HepG2 (cell line): ENCODE measurements around the gene SULT1B1. TPM values are rescaled to one million over a fixed set of nuclear protein-coding genes. Genes with fewer than 3 reads are reported as not detected.

Experiments used
- AGO1 ChIP-seq: fragments of 200-400 bp; formaldehyde crosslinking; IDR thresholded peaks from 2 replicates; pipeline ENCODE4 v1.6.1; 2017; ENCODE audit warnings: mild to moderate bottlenecking, low read depth, low read length, moderate library complexity; ENCODE audit not compliant: poor library complexity, severe bottlenecking
- AGO2 ChIP-seq: fragments of 200-400 bp; formaldehyde crosslinking; optimal IDR thresholded peaks from 2 replicates; pipeline ENCODE3; 2017; ENCODE audit warnings: mild to moderate bottlenecking, low read depth, low read length, moderate library complexity
- ATF7 ChIP-seq, 2 experiments: fragments of 450-650 bp in 1 of 2; sonication (generic) in 1 of 2; formaldehyde crosslinking in 1 of 2; IDR thresholded peaks; 2 replicates each; pipeline versions ENCODE4 v1.4.0 to v1.6.1; 2016 to 2020; ENCODE audit warnings: antibody characterized with exemption in 1 of 2, mild to moderate bottlenecking in 1 of 2, missing genetic modification reagents in 1 of 2
- BCL6 ChIP-seq: IDR thresholded peaks from 2 replicates; pipeline ENCODE4 v1.6.1; 2016; ENCODE audit warnings: missing genetic modification reagents, missing compliant biosample characterization
- CEBPG ChIP-seq: IDR thresholded peaks from 2 replicates; pipeline ENCODE4 v1.6.1; 2016
- GLMP ChIP-seq: sonication (generic); formaldehyde crosslinking; IDR thresholded peaks from 2 replicates; pipeline ENCODE4 v1.9.0; 2021; ENCODE audit warnings: missing genetic modification reagents, mild to moderate bottlenecking, borderline replicate concordance
- HNF4A ChIP-seq: sonication (generic); formaldehyde crosslinking; IDR thresholded peaks from 2 replicates; pipeline ENCODE4 v1.4.0; 2020; ENCODE audit warnings: missing genetic modification reagents
- HNRNPK ChIP-seq: fragments of 200-400 bp; formaldehyde crosslinking; IDR thresholded peaks from 2 replicates; pipeline ENCODE4 v1.6.1; 2018; ENCODE audit warnings: low read length, low read depth, moderate library complexity, mild to moderate bottlenecking; ENCODE audit not compliant: poor library complexity, severe bottlenecking
- NKX3-1 ChIP-seq: sonication (generic); formaldehyde crosslinking; IDR thresholded peaks from 2 replicates; pipeline ENCODE4 v1.5.0; 2020; ENCODE audit warnings: missing genetic modification reagents
- NR2F2 ChIP-seq: IDR thresholded peaks from 2 replicates; pipeline ENCODE4 v1.6.1; 2012; ENCODE audit warnings: low read depth, inconsistent platforms, borderline replicate concordance
- ONECUT2 ChIP-seq: sonication (generic); formaldehyde crosslinking; IDR thresholded peaks from 2 replicates; pipeline ENCODE4 v1.4.0; 2020; ENCODE audit warnings: missing genetic modification reagents
- RBM39 ChIP-seq: fragments of 200-400 bp; formaldehyde crosslinking; IDR thresholded peaks from one replicate; pipeline ENCODE4 v1.6.1; 2018; ENCODE audit warnings: antibody characterized with exemption, mild to moderate bottlenecking, low read depth, low read length; ENCODE audit not compliant: poor library complexity, severe bottlenecking
- SNAPC5 ChIP-seq: sonication (generic); formaldehyde crosslinking; IDR thresholded peaks from 2 replicates; pipeline ENCODE4 v1.8.1; 2023; ENCODE audit warnings: mild to moderate bottlenecking, missing genetic modification reagents, borderline replicate concordance
- SRSF9 ChIP-seq: fragments of 200-400 bp; formaldehyde crosslinking; IDR thresholded peaks from 2 replicates; pipeline ENCODE4 v1.6.1; 2018; ENCODE audit warnings: borderline replicate concordance, mild to moderate bottlenecking, low read depth, low read length; ENCODE audit not compliant: insufficient read depth, poor library complexity, severe bottlenecking
- STAG1 ChIP-seq: sonication (generic); formaldehyde crosslinking; IDR thresholded peaks from 2 replicates; pipeline ENCODE4 v1.4.0; 2020; ENCODE audit warnings: missing genetic modification reagents
- U2AF1 ChIP-seq: fragments of 200-400 bp; formaldehyde crosslinking; optimal IDR thresholded peaks from 2 replicates; pipeline ENCODE3; 2017; ENCODE audit warnings: mild to moderate bottlenecking, low read depth, low read length
- ZBTB1 ChIP-seq: sonication (generic); formaldehyde crosslinking; IDR thresholded peaks from 2 replicates; pipeline ENCODE4 v1.4.0; 2020; ENCODE audit warnings: missing genetic modification reagents, borderline replicate concordance
- ZFP36L2 ChIP-seq: sonication (generic); formaldehyde crosslinking; IDR thresholded peaks from 2 replicates; pipeline ENCODE4 v1.4.0; 2020; ENCODE audit warnings: missing genetic modification reagents
- ZFP41 ChIP-seq: sonication (generic); formaldehyde crosslinking; IDR thresholded peaks from 2 replicates; pipeline ENCODE4 v1.4.0; 2020; ENCODE audit warnings: mild to moderate bottlenecking, missing genetic modification reagents, borderline replicate concordance
- ZNF234 ChIP-seq: sonication (generic); formaldehyde crosslinking; conservative IDR thresholded peaks from 2 replicates; pipeline ENCODE4 v1.5.1; 2020; ENCODE audit warnings: mild to moderate bottlenecking, missing genetic modification reagents
- ZNF329 ChIP-seq: sonication (generic); formaldehyde crosslinking; IDR thresholded peaks from 2 replicates; pipeline ENCODE4 v1.9.0; 2021; ENCODE audit warnings: low read depth, mild to moderate bottlenecking, missing genetic modification reagents
- ZNF382 ChIP-seq: sonication (generic); formaldehyde crosslinking; IDR thresholded peaks from 2 replicates; pipeline ENCODE4 v1.5.0; 2020; ENCODE audit warnings: missing genetic modification reagents, mild to moderate bottlenecking, borderline replicate concordance
- ZNF567 ChIP-seq: sonication (generic); formaldehyde crosslinking; IDR thresholded peaks from 2 replicates; pipeline ENCODE4 v1.8.1; 2023; ENCODE audit warnings: mild to moderate bottlenecking, missing genetic modification reagents, borderline replicate concordance
- ZNF790 ChIP-seq: sonication (generic); formaldehyde crosslinking; IDR thresholded peaks from 2 replicates; pipeline ENCODE4 v1.8.0; 2022; ENCODE audit warnings: missing genetic modification reagents, mild to moderate bottlenecking, borderline replicate concordance
- polyA plus RNA-seq, 8 experiments: library from polyadenylated mRNA; depleted of rRNA in 3 of 8; stranded (reverse) in 7 of 8; unstranded in 1 of 8; fragments of >200 nt; fragmentation: Illumina TruSeq in 4 of 8; extraction: Trizol in 4 of 8; gene quantifications; 2 replicates each; pipeline versions ENCODE4 v1.2.1 to v1.2.3, GENCODE V29; 2011 to 2016; ENCODE audit warnings: low read depth in 4 of 8, missing spikeins in 1 of 8, mixed read lengths in 1 of 8; ENCODE audit not compliant: insufficient read depth in 1 of 8
- total RNA-seq, 5 experiments: library from RNA; depleted of rRNA; stranded (reverse); fragments of >200 nt; fragmentation: Illumina TruSeq; extraction: Trizol; gene quantifications; 2 replicates each; pipeline ENCODE4 v1.2.3, GENCODE V29; 2016; ENCODE audit warnings: low read depth in 1 of 5
- TF ChIP-seq, protein P1 (sequence below): sonication (generic); formaldehyde crosslinking; IDR thresholded peaks from 2 replicates; pipeline ENCODE4 v1.5.0; 2020; ENCODE audit warnings: missing genetic modification reagents
- TF ChIP-seq, protein P2 (sequence below): IDR thresholded peaks from 2 replicates; pipeline ENCODE4 v1.4.0; 2020; ENCODE audit warnings: mild to moderate bottlenecking, missing genetic modification reagents

Gene SULT1B1
- total and polyA plus RNA-seq, 2 of the 13 experiments (the other 11 are each of a cell fraction or from before 2014, with no cell fraction given), result 0.20 to 0.25 TPM

GRCh38 chr4:69713593-69713992, 46.8 kb downstream of the SULT1B1 start (continued):
- TF ChIP-seq ZFP36L2 (CRISPR knock-in tag) (no peak), ZFP41 (CRISPR knock-in tag) (no peak), ATF7 (IDR thresholded peaks at IDR 0.05) (peak; percentile 57), ATF7 (CRISPR knock-in tag; IDR thresholded peaks at IDR 0.05) (no peak), HNF4A (peak; percentile 27; the same call in 1 of the 2 replicates), ZNF329 (CRISPR knock-in tag) (no peak), HNRNPK (no peak), ZNF567 (no peak), AGO2 (no peak), NKX3-1 (CRISPR knock-in tag) (no peak), NR2F2 (no peak), GLMP (CRISPR knock-in tag) (no peak), BCL6 (peak; percentile 53), RBM39 (no peak), ZNF382 (CRISPR knock-in tag) (no peak), STAG1 (CRISPR knock-in tag) (no peak), CEBPG (CRISPR knock-in tag) (peak; percentile 97), U2AF1 (no peak), ZBTB1 (no peak), ONECUT2 (CRISPR knock-in tag) (no peak), SNAPC5 (CRISPR knock-in tag) (no peak), ZNF234 (no peak), SRSF9 (no peak), ZNF790 (CRISPR knock-in tag) (no peak), AGO1 (no peak)
- TF ChIP-seq, protein P1, sequence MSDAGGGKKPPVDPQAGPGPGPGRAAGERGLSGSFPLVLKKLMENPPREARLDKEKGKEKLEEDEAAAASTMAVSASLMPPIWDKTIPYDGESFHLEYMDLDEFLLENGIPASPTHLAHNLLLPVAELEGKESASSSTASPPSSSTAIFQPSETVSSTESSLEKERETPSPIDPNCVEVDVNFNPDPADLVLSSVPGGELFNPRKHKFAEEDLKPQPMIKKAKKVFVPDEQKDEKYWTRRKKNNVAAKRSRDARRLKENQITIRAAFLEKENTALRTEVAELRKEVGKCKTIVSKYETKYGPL (CRISPR knock-in tag), result peak; percentile 96
- TF ChIP-seq, protein P2, sequence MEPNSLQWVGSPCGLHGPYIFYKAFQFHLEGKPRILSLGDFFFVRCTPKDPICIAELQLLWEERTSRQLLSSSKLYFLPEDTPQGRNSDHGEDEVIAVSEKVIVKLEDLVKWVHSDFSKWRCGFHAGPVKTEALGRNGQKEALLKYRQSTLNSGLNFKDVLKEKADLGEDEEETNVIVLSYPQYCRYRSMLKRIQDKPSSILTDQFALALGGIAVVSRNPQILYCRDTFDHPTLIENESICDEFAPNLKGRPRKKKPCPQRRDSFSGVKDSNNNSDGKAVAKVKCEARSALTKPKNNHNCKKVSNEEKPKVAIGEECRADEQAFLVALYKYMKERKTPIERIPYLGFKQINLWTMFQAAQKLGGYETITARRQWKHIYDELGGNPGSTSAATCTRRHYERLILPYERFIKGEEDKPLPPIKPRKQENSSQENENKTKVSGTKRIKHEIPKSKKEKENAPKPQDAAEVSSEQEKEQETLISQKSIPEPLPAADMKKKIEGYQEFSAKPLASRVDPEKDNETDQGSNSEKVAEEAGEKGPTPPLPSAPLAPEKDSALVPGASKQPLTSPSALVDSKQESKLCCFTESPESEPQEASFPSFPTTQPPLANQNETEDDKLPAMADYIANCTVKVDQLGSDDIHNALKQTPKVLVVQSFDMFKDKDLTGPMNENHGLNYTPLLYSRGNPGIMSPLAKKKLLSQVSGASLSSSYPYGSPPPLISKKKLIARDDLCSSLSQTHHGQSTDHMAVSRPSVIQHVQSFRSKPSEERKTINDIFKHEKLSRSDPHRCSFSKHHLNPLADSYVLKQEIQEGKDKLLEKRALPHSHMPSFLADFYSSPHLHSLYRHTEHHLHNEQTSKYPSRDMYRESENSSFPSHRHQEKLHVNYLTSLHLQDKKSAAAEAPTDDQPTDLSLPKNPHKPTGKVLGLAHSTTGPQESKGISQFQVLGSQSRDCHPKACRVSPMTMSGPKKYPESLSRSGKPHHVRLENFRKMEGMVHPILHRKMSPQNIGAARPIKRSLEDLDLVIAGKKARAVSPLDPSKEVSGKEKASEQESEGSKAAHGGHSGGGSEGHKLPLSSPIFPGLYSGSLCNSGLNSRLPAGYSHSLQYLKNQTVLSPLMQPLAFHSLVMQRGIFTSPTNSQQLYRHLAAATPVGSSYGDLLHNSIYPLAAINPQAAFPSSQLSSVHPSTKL, result peak; percentile 91
